CD4-positive, alpha-beta T cell treated with Interleukin-12 subunit alpha and Interleukin-12 subunit beta, for 1 hour (primary cell): ENCODE results near the gene XAGE2.
"Not testable (repeated sequence)": the region's sequence is repeated elsewhere in the genome, so short reads cannot be mapped to it uniquely, and the experiment has no call there.

Experiments used
- DNase-seq: peaks from one replicate; pipeline ENCODE4 v3.0.0-alpha.2; 2020

Gene XAGE2

GRCh38 chrX:52368368-52369055 lies at the start of gene XAGE2:
Gene XAGE2, plus strand, starts transcription at chrX:52369021. Its CDS starts 994 bp downstream, at chrX:52370015.
- no peak for DNase-seq

- no peak for DNase-seq
Observed at GRCh38 chrX:52337410-52337809, 31.4 kb upstream of the XAGE2 start.

- DNase-seq, result no peak
Observed at GRCh38 chrX:52341493-52341892, 27.3 kb upstream of the XAGE2 start.

GRCh38 chrX:52343131-52343530 lies 25.7 kb upstream of the XAGE2 start:
- not testable (repeated sequence) for DNase-seq

GRCh38 chrX:52345402-52345801 lies 23.4 kb upstream of the XAGE2 start:
- DNase-seq, result peak; percentile 16

GRCh38 chrX:52346174-52347165 lies 22.4 kb upstream of the XAGE2 start:
- no peak for DNase-seq

GRCh38 chrX:52349681-52350080 lies 19.1 kb upstream of the XAGE2 start:
- DNase-seq, result no peak

- no peak for DNase-seq
Observed at GRCh38 chrX:52352551-52352950, 16.3 kb upstream of the XAGE2 start.

- DNase-seq, result no peak
Observed at GRCh38 chrX:52353838-52354237, 15.0 kb upstream of the XAGE2 start.

GRCh38 chrX:52355108-52355507 lies 13.7 kb upstream of the XAGE2 start:
- DNase-seq, result no peak

GRCh38 chrX:52359614-52360232 lies 9.1 kb upstream of the XAGE2 start:
- DNase-seq, result no peak

GRCh38 chrX:52361941-52362340 lies 6.9 kb upstream of the XAGE2 start:
- DNase-seq, result no peak

GRCh38 chrX:52363247-52363883 lies 5.5 kb upstream of the XAGE2 start:
- DNase-seq, result no peak

- DNase-seq, result no peak
Observed at GRCh38 chrX:52378870-52379269, 10.0 kb downstream of the XAGE2 start.

- DNase-seq, result no peak
Observed at GRCh38 chrX:52380993-52381392, 12.2 kb downstream of the XAGE2 start.

- no peak for DNase-seq
Observed at GRCh38 chrX:52410439-52411394, 41.9 kb downstream of the XAGE2 start.

GRCh38 chrX:52415304-52415703 lies 46.5 kb downstream of the XAGE2 start:
- no peak for DNase-seq

GRCh38 chrX:52416816-52417215 lies 48.0 kb downstream of the XAGE2 start:
- no peak for DNase-seq

GRCh38 chrX:52420824-52421443 lies 52.1 kb downstream of the XAGE2 start:
- no peak for DNase-seq

- no peak for DNase-seq
Observed at GRCh38 chrX:52422884-52423283, 54.1 kb downstream of the XAGE2 start.

GRCh38 chrX:52424656-52425055 lies 55.8 kb downstream of the XAGE2 start:
- DNase-seq, result no peak
